HG03520 (cell line): ENCODE data around the gene GRPEL2.
"Not testable (repeated sequence)": the region's sequence is repeated elsewhere in the genome, so short reads cannot be mapped to it uniquely, and the experiment has no call there.

Experiments
- ATAC-seq: cut with Tn5 transposase; IDR thresholded peaks from one replicate; pipeline ENCODE4 v1.9.1; 2021; ENCODE audit warnings: mild to moderate bottlenecking, moderate library complexity; ENCODE audit not compliant: unreplicated experiment

The GRPEL2 gene

DNA sequence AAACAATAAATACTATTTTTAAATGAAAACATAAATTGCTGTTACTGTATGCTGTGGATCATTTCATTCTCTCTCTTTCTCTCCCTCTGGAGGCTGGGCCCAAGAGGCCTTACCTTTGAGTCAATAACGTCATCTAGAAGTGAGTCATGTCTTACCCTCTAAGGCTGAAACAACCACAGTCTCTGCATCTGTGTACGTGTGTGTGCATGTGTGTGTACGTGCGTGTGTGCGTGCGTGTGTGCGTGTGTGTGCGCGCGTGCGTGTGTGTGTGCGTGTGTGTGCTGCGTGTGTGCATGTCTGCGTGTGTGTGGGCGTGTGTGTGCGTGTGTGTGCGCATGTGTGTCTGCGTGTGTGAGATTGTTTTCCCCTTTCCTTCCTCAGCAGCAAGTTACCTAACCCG is 47.4 kb downstream of the GRPEL2 start:
- ATAC-seq: no peak

DNA sequence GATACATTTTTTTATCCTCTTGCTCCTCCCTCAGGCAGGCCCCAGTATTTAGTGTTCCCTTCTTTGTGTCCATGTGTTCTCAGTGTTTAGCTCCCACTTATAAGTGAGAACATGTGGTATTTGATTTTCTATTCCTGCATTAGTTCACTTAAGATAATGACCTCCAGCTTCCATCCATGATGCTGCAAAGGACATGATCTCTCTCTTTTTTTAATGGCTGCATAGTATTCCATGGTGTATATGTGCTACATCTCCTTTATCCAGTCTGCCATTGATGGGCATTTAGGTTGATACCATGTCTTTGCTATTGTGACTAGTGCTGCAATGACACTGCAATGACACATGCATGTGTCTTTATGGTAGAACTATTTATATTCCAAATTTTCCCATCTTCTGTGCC is 49.7 kb downstream of the GRPEL2 start:
- not testable (repeated sequence) for ATAC-seq

DNA sequence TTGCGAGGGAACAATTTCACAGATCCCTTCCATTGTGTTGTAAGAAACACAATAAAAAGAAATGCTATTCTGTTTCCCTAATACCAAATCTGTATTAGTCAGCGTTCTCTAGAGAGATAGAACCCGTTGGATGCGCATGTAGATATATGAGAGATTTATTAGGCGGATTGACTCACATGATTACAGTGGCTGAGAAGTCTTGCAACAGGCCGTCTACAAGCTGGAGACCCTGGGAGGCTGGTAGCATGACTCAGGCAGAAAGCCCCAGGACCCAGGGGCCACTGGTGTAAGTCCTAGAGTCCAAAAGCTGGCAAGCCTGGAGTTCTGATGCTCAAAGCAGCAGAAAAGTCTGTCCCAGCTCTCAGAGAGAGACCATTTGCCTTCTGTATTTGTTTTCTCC is 52.2 kb downstream of the GRPEL2 start:
- no peak for ATAC-seq

DNA sequence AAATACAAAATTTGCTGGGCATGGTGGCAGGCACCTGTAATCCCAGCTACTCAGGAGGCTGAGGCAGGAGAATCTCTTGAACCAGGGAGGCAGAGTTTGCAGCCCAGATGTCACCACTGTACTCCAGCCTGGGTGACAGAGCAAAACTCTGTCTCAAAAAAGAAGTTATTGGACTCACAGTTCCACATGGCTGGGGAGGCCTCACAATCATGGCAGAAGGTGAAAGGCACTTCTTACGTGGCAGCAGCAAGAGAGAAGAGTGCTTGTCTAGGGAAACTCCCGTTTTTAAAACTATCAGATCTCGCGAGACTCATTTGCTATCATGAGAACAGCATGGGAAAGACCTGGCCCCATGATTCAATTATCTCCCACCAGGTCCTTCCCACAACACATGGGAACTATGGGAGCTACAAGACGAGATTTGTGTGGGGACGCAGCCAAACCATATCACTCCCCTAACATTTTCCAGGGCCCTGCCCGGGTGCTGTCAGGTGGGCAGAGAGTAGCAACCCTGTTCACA is 53.5 kb downstream of the GRPEL2 start:
- ATAC-seq: not testable (repeated sequence)

DNA sequence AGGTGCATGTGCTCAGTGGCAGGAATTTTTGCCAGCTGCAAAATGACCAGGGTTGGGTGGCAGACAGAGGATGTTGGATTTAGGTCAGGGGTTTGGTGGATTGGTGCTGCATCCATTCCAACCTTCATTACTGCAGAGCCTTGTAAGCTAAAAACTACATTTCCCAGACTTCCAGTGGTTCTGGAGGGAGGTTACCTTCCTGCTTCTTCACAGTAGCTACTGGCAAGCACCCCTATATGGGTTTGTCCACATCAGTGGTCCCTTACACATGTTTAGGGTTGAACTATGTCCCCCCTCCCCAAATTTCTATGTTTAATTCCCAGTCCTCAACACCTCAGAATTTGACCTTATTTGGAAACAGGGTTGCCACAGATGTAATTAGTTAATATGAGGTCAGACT is 54.5 kb downstream of the GRPEL2 start:
- no peak for ATAC-seq

DNA sequence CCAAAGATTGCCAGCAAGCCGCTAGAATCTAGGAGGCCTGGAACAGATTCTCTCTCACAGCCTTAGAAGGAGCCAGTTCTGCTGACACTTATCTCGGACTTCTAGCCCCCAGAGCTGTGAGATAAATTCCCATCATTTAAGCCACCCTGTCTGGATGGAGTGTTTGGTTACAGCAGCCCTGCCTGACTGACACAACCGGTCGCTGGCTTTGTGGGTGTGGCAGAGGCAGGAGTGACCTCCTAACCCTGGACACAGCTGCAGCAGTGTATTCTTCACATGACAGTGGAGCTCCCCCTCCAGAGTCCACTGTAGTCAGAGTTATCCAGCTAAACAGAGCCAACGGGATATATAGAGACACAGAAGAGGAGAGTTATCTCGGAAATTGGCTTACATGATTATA is 55.0 kb downstream of the GRPEL2 start:
- no peak for ATAC-seq

DNA sequence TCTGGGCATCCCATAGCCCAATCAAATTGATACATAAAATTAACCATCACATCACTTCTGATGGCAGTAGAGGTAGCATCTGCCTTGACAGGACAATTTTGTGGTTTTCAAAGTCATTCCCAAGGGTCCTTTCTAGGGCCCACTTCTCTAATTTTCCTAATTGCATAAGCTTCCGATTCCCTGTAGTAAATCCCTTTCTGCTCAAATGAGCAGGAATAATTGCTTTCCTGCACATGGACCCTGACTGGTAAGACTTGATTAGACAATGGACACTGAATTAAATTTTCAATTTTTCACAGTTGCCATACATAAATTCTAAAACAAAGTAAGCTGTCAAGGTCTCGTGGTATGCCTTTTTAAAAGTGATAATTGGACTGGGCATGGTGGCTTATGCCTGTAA is 55.8 kb downstream of the GRPEL2 start:
- ATAC-seq: no peak

DNA sequence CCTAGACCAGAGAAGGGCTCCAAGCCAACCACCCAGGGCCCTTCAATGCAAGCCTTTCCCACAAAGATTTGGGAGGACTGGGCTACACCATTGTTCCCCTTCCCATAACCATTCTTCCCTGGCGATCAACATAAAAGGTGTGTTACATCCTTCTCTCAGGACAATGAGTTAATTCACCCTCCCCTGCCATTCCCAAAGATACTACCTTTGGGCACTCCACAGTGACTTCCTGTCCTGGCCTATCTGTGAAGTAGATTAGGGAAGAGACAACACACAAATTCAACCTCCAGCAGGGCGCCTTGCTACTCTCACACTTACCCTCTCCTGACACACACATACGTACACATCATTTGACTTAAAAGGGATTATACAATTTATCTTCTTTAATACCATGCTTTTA is 57.0 kb downstream of the GRPEL2 start:
- no peak for ATAC-seq
